ENCODE data around the gene HYLS1.

Gene HYLS1

GRCh38 chr11:125935056-125935455, 47.6 kb downstream of the HYLS1 start:
- no peak for DNase-seq

DNA sequence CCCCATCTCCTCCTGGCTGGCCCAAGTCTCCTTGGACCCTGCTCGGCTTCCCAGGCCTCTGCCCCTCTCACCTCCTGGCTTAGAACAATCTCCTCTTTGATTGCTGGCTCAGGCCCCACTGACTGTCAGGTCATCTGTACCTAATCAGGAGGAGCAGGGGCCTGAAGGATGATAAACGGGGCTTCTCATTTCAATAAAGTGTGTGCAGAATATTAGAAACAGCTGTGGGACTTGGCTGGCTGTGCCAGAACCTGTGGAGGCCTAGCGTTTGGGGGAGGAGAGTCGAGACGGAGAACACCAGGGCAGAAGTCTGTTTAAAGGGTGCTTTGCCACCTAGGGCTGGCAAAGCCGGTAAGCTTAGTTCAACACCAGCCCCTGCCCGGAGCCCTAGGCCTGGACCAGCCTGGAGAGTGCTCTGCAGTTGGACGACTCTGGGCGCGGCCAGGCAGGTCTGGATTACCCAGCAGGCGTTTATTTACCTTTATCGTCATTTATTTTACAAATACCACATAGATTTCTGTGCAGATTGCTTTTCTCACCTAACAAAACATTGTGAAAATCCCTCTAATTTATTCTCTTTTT, 48.2 kb downstream of the HYLS1 start:
- DNase-seq, result no peak

DNA sequence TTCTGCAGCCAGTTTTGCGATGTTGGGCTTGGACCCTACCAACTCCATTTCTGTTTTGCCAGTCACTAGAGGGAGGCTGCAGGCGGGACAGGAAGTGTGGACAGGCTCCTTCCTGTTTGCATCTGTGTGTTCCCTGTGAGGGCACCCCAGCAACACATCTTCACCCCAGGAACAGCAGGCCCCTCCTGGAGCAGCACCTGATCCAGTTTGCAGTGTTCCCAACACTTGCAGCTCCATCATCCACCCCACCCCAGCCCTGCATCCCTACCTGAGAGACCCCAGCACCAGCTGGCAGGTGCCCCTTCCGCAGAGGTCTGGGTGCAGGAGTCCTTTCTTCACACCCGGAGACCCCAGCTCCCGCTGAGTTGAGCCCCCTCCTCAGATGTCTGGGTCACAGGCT, 51.0 kb downstream of the HYLS1 start:
- no peak for DNase-seq

GRCh38 chr11:125939081-125939521, 51.6 kb downstream of the HYLS1 start:
- DNase-seq, result no peak

GRCh38 chr11:125940145-125940544, 52.7 kb downstream of the HYLS1 start:
- no peak for DNase-seq

GRCh38 chr11:125941267-125941618, 53.8 kb downstream of the HYLS1 start:
- DNase-seq, result no peak

DNA sequence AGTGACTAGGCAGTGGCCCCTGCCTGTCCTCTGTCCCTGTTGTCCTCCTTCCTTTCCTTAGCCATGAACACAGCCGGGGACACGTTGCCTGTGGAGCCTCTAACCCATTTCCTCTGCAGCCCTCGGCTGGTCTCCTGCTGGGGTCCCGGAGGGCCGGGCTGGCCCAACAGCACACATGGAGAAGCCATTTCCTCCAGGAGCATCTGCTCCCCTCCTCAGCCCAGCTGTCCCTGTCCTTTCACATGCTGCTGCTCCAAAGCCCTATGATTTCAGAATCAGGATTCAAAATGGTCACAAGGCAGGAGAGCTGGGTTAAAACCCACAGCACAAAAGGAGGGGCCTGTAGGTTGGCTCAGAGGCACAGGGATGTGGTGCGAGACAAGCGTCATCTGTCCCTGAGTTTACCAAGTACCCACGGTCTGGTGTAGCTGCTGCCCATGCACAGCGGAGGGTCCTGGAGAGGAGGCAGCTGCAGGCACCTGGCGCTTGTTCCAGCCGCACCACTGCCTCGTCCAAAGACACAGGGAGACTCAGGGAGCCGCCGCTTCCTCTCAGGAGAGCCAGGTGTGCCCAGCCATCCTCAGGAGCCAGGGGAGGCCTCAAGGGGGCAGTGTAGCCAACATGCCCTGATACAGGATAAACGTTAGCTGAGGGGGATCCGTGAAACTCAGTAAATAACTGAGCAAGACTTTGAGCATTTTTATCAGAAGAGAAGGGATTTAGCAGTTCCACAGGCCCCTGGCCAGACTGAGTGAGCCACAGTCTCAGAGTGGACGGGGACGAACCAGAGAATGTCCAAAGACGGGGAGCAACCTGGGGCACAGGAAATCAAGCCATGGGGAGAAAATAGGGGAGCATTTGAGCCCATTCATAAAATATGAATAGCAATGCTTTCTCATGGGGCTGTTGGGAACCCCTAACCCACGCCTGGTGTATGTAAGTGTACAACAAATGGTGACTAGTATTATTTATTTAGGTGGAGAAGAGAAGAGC, 54.4 kb downstream of the HYLS1 start:
- DNase-seq, result peak; percentile 48

- no peak for DNase-seq
Observed at GRCh38 chr11:125942771-125943428, 55.4 kb downstream of the HYLS1 start.

DNA sequence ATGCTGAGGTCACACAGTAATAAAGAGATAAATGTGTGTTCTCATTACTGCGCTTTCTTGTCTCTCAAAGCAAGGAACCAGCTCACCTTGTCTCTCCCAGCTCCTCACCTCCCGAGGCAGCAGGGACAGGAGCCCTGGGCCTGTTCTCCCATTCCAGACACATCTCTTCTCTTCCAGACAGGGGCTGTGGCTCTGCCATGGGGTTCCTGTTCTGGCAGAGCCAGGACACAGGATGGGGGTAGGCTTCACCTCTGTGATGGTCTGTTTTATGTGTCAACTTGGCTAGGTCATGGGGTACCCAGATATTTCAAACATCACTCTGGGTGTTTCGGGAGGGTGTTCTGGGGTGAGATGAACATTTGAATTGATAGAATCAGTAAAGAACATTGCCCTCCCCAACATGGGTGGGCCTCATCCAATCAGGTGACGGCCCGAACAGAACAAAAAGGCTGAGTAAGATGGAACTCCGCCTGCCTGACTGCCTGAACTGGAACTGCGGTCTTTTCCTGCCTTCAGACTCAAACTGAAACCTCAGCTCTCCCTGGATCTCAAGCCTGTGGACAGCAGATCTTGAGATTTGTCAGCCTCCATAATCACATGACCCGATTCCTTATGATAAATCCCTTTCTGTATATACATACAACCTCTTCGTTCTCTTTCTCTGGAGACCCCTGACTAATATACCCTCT, 56.3 kb downstream of the HYLS1 start:
- DNase-seq, result no peak

DNA sequence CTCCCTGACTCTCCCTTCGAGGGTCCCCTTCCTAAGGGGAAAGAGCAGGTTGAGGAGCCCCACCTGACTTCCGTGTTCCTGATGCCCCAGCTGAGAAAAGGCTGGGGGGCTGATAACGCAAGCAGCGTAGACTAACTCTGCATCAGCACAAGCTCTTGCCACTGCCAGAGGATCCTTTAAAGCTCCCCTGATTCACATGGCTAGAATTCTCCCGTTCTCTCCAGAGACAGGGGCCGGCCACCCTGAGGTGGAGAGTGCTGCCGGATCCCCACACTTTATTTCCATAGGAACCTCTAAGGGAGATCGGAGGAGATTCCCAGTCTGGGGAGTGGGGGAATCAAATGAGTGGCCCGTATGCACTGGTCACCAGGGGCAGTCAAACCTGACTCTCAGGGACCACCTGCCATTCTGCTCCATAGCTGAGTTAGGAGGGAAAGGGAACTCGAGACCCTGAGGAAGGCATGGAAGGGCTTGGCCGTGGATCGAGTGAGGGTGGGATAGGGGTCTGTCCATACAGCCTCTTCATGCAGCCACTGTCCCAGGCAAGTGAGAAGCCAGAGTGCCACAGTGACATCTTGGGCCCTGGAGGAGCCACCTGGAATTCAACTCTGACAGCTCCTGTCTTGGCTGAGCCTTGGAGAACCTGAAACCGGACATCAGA, 57.0 kb downstream of the HYLS1 start:
- no peak for DNase-seq

- DNase-seq, result no peak
Observed at GRCh38 chr11:125945011-125945796, 57.7 kb downstream of the HYLS1 start.

DNA sequence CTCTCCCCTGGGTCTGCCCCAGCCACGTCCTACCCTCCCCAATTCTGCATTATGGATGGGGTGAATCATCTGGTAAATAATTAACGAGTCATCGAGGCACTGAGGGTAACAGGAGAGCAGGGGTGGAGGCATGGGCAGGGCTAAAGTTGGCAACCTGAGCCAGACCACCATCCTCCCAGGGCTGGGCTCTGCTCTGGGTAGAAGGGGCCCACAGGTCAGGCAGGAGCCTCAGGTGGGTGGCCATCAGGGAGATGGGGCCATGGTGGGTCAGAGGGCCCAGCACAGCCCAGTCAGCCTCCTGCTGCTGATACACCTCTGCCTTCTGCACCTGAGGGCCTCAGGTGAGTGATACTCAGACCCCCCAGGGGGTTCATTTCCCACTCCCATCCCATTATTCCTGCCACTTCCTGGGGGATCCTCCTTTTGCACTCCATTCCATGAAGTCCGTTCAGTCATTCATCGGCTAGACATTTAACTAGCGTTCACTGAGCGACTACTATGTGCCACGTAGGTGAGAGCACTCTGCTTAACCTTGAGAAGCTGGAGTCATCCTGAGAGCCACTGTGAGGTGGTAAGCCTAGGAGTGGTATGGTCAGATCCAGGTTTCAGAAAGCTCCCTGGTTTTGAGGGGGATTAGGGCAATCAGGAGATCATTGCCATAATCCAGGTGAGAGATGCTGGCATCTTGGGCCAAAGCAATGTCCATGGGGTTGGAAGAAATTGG, 58.5 kb downstream of the HYLS1 start, which contains the start of gene VSIG10L2:
Gene VSIG10L2 (plus strand): TSS at position 248 of the 724 bp plus-strand sequence. CDS start 12 bp downstream, at position 260.
- DNase-seq, result no peak

DNA sequence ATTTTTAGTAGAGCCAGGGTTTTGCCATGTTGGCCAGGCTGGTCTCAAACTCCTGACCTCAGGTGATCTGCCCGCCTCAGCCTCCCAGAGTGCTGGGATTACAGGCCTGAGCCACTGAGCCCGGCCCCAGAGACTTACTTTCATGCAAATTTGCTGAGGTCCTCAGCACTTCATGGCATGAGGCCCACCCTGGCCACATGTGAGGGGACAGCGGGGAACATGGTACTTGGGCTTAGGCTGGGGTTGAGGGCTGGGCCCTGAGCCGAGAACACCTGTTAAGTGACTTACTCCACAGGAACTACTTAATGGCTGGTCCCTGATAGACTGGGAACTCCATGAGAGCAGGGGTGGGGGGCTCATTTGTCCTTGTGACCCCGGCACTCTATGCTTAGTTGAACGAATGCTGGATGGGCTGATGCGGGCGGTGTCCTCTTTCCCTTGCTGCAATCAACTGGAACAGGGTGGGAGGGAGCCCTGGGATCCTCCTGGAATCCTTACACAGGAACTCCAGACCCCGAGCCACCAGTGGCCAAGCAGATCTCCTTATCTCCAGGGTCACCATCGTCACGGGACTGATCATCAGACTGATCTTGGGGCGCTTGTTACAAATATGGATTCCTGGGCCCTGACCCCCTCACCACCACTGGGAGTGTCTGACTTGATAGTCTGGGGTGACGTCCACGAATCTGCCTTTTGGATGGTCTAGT, 59.4 kb downstream of the HYLS1 start:
- no peak for DNase-seq

DNA sequence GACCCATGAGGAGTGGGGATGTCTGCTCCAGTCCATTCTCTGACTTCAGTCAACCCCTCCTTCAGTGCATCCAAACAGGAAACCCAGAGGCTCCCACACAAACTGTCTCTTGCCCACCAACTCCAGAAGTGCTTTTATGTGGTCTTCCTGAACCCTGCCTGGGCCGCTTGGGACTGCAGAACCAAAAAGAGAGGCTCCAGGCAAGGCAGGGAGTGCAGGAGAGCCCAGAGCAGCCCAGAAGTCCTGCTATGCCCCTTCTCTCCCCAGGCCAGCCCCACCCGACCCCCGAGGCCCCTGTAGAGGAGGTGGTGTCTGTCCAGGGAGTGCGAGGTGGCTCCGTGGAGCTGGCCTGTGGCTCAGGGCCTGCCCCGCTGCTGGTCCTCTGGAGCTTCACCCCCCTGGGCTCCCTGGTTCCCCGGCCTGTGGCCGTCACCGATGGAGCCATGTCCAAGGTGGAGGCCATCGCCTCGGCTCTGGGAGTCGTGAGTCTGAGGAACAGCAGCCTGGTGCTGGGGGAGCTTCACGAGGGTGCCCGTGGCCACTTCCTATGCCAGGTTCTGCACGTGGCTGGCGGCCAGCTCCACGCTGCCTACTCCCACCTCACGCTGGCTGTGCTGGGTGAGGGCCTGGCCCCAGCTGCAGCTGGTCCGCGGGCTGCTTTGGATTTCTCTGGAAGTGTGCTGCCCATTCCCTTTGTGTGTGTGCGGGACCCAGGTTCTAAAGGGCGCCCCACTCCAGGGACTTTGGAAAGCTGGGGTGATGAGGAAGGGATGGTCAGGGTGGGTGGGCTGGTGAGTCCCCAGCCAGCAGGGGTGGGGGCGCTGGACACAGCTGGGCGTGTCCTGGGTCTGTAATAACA, 60.2 kb downstream of the HYLS1 start:
- DNase-seq, result no peak

- DNase-seq, result no peak
Observed at GRCh38 chr11:125948278-125949051, 61.0 kb downstream of the HYLS1 start.

GRCh38 chr11:125949271-125950177, 62.1 kb downstream of the HYLS1 start:
- DNase-seq, result no peak

GRCh38 chr11:125950178-125950490, 62.7 kb downstream of the HYLS1 start:
- no peak for DNase-seq

Data from activated CD4-positive, CD25-positive, alpha-beta regulatory T cell treated with anti-CD3 and anti-CD28 coated beads, Interleukin-2, amount 50 U/mL, for 72 hours (primary cell).